ENCODE data around the gene BMP7. TPM values are rescaled to one million over a fixed set of nuclear protein-coding genes. Genes with fewer than 3 reads are reported as not detected.

The BMP7 gene
- total and polyA plus RNA-seq, 2 experiments from 2014 or later = 15.9 to 22.8 TPM

GRCh38 chr20:57139342-57140093 is 126.9 kb downstream of the BMP7 start:
- no peak for ATAC-seq
- Mint-ChIP-seq H3K36me3 (ENCODE audit: low read depth) (no peaks in the 10 kb centered on the region), H3K27me3 (ENCODE audit: insufficient read depth, low read depth, poor library complexity) (no peaks in the 10 kb centered on the region), H3K9me3 (no peaks in the 10 kb centered on the region), H3K4me3 (no peak overlapping the region), H3K27ac (no peak overlapping the region), H3K4me1 (no peaks in the 10 kb centered on the region)
- Histone ChIP-seq H3F3A (replicated peaks; ENCODE audit: low read depth) (no peaks in the 10 kb centered on the region), H3K79me2 (replicated peaks; ENCODE audit: insufficient read depth) (no peaks in the 10 kb centered on the region), H4K20me1 (replicated peaks; ENCODE audit: insufficient read depth) (no peaks in the 10 kb centered on the region), H3K4me3 (no peak overlapping the region), H3K9me2 (ENCODE audit: insufficient read depth) (no peaks in the 10 kb centered on the region; the same call in 1 of the 2 replicates), H3K27ac (ENCODE audit: low read depth) (no peak overlapping the region), H2AFZ (no peak overlapping the region), H3K4me2 (no peak overlapping the region), H3K4me1 (ENCODE audit: insufficient read depth) (no peaks in the 10 kb centered on the region), H3K27me3 (ENCODE audit: insufficient read depth) (no peaks in the 10 kb centered on the region), H3K36me3 (ENCODE audit: insufficient read depth) (no peaks in the 10 kb centered on the region)
- TF ChIP-seq, protein P1, sequence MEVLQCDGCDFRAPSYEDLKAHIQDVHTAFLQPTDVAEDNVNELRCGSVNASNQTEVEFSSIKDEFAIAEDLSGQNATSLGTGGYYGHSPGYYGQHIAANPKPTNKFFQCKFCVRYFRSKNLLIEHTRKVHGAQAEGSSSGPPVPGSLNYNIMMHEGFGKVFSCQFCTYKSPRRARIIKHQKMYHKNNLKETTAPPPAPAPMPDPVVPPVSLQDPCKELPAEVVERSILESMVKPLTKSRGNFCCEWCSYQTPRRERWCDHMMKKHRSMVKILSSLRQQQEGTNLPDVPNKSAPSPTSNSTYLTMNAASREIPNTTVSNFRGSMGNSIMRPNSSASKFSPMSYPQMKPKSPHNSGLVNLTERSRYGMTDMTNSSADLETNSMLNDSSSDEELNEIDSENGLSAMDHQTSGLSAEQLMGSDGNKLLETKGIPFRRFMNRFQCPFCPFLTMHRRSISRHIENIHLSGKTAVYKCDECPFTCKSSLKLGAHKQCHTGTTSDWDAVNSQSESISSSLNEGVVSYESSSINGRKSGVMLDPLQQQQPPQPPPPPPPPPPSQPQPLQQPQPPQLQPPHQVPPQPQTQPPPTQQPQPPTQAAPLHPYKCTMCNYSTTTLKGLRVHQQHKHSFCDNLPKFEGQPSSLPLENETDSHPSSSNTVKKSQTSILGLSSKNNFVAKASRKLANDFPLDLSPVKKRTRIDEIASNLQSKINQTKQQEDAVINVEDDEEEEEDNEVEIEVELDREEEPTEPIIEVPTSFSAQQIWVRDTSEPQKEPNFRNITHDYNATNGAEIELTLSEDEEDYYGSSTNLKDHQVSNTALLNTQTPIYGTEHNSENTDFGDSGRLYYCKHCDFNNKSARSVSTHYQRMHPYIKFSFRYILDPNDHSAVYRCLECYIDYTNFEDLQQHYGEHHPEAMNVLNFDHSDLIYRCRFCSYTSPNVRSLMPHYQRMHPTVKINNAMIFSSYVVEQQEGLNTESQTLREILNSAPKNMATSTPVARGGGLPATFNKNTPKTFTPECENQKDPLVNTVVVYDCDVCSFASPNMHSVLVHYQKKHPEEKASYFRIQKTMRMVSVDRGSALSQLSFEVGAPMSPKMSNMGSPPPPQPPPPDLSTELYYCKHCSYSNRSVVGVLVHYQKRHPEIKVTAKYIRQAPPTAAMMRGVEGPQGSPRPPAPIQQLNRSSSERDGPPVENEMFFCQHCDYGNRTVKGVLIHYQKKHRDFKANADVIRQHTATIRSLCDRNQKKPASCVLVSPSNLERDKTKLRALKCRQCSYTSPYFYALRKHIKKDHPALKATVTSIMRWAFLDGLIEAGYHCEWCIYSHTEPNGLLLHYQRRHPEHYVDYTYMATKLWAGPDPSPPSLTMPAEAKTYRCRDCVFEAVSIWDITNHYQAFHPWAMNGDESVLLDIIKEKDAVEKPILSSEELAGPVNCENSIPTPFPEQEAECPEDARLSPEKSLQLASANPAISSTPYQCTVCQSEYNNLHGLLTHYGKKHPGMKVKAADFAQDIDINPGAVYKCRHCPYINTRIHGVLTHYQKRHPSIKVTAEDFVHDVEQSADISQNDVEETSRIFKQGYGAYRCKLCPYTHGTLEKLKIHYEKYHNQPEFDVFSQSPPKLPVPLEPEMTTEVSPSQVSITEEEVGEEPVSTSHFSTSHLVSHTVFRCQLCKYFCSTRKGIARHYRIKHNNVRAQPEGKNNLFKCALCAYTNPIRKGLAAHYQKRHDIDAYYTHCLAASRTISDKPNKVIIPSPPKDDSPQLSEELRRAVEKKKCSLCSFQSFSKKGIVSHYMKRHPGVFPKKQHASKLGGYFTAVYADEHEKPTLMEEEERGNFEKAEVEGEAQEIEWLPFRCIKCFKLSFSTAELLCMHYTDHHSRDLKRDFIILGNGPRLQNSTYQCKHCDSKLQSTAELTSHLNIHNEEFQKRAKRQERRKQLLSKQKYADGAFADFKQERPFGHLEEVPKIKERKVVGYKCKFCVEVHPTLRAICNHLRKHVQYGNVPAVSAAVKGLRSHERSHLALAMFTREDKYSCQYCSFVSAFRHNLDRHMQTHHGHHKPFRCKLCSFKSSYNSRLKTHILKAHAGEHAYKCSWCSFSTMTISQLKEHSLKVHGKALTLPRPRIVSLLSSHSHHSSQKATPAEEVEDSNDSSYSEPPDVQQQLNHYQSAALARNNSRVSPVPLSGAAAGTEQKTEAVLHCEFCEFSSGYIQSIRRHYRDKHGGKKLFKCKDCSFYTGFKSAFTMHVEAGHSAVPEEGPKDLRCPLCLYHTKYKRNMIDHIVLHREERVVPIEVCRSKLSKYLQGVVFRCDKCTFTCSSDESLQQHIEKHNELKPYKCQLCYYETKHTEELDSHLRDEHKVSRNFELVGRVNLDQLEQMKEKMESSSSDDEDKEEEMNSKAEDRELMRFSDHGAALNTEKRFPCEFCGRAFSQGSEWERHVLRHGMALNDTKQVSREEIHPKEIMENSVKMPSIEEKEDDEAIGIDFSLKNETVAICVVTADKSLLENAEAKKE (CRISPR knock-in tag; IDR thresholded peaks at IDR 0.05) = no peak
- TF ChIP-seq NANOG (IDR thresholded peaks at IDR 0.05; ENCODE audit: borderline replicate concordance) (no peak), JUNB (IDR thresholded peaks at IDR 0.05; ENCODE audit: unreplicated experiment) (no peak), STAT1 (IDR thresholded peaks at IDR 0.05; ENCODE audit: unreplicated experiment) (no peak), POLR2AphosphoS5 (IDR thresholded peaks at IDR 0.05; ENCODE audit: low read depth) (no peak), ZNF331 (CRISPR knock-in tag; IDR thresholded peaks at IDR 0.05; ENCODE audit: low read depth) (no peak), CTCF (conservative IDR thresholded peaks at IDR 0.05; ENCODE audit: low read depth in 2 of 2) (no peak)
- DNase-seq (ENCODE audit: low spot score) = no peak

All from GM23338 (cell line).